Hepatic stellate cell (primary cell): ENCODE data around the gene KTN1.
A peak's percentile ranks its signal among the peaks of the same experiment; 100 is the strongest.

ENCODE experiments used
- DNase-seq: peaks from one replicate; pipeline ENCODE4 v3.0.0; 2011; ENCODE audit warnings: low spot score

KTN1 gene

DNA sequence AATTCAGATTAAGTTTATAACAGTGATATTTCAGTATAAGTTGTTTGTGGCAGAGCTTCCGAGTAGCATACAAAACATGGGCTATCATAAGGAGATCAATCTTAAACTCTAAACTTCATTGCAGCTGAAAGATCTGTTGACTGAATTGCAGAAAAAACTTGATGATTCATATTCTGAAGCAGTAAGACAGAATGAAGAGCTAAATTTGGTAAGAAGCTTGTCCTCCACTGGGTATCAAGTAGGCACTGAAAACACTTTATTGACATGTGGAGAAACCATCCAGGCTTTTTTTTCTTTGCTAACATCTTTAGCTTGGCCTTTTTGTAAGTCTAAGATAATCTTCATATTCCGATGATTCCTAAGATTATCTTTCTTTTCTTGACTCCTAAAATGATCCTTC lies 93.0 kb downstream of the KTN1 start:
- no peak for DNase-seq

DNA sequence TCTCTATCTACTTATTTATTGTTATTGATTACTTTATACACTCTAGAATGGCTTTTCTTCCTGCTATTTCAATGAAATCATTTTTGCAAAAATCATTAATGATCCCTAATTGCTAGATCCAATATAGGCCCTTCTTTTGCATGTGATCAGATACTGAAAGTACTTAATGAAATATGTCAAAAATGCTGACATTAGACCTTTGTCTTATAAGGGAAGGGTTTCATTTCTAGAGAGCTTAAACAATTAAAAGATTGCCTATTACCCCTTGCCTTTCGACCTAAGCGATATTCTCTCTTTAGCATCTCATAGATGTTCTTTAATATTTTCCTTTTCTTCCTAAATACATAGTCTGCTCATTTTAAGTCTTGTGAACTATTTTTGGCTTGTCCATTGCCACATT lies 101.1 kb downstream of the KTN1 start:
- DNase-seq, result no peak

- peak; percentile 11 for DNase-seq
Observed at GRCh38 chr14:55684956-55685584, 105.1 kb downstream of the KTN1 start.

DNA sequence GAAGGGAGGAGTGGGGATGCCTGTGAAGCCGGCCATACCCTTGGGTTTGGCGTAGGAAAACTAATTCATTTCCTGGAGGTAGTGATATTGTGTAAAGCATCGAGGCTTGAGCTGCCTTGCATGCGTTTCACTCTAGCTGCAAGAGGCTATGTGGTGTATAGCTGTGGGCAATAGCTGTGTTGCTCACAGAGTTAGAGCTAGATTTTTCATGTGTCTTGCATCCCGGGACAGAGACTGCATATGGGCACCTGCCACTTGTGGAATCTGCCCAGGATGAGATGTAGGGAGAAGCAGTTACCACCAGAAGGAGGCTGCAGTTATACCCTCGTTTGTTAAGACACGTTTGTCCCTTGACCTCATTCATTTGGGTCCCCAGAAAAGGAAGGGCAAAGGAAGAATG lies 106.7 kb downstream of the KTN1 start:
- DNase-seq, result no peak

DNA sequence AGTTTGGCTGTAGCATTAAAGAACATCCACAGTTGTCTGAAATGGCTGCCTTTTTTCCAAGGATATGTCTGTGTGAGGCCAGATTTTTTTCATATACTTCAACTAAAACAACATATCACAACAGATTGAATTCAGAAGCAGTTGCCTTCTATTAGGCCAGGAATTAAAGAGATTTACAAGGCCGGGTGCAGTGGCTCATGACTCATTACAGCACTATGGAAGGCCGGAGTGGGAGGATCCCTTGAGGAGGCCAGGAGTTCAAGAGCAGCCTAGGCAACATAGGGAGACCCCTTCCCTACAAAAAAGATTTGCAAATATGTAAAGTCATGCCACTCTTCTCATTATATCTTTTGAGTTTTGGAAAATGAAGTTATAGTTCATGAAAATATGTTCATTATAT lies 108.6 kb downstream of the KTN1 start:
- no peak for DNase-seq

GRCh38 chr14:55689981-55690871 lies 110.2 kb downstream of the KTN1 start:
- DNase-seq, result no peak

DNA sequence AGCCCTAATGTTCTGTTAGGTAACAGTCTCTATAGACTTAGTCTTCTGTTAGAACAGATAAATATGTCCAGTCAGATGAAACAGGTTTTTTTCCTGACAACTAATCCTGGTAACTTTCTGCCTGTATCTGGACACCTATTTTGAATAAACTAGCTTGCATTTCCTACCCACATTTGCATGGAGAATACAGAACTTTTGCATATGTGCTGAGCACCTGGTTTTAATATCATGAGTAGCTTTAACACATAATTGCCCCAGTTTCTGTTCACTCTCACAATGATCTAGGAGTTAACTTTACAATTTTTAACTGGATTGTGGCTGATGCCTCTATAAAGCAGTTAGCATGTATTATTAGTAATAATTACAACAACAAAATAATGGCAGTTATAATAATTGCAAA lies 111.7 kb downstream of the KTN1 start:
- no peak for DNase-seq

- no peak for DNase-seq
Observed at GRCh38 chr14:55693904-55694303, 113.9 kb downstream of the KTN1 start.

- DNase-seq, result no peak
Observed at GRCh38 chr14:55697414-55697861, 117.4 kb downstream of the KTN1 start.

DNA sequence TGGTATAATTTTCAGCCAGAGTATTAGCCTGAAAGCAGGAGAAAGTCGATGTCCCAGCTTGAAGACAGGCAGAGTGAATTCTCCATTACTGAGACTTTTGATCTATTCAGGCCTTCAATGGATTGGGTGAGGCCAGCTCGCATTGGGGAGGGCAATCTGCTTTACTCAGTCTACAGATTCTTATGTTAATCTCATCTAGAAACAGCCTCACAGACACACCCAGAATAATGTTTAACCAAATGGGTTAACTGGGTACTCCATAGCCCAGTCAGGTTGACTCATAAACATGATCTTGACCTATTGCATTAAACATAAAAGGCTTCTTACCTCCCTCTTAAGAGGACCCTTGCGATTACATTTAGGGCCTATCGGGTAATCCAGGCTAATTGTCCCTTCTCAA lies 118.0 kb downstream of the KTN1 start:
- DNase-seq, result no peak

DNA sequence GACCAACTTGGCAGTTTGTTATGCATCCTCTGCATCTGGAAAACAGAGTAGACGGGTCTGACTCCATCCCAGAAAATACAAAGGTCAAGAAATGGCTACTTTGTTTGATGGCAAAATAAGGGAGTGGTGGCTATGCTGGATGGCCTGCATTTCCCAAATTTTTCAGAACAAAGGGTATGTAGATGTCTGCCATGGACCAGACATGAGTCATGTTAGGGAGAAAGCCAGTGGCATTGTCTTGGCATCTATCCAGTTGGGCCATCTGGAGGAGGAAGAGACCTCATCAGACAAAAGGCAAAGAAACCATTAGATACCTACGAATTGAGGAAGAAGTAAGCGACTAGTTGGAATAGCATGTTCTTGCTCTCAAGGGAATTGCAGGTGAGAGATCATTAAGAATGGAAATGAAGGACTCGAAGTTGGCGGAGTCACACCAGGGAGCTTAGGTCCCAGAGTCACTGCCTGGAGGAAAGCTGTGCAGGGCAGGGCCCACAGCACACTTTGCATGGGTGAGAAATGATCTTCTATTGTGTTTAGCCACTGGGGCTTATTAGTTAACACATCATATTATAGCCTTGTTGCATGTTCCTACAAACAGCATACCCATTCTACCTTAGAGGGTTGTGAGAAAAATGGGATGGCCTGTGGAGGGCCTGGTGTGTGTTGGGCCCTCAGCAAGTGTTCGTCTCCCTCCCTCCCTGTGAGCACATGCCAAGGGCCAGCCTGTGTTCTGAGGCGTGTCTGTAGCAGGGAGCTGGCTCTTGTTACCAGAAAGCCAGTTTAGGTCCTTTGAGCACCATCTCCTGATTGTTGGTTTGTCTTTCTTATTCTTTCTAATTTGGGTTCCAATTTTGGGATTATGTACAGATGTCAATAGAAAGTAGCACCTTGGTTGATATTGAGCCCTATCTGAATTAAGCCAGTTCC lies 119.4 kb downstream of the KTN1 start:
- peak; percentile 15 for DNase-seq

- DNase-seq, result no peak
Observed at GRCh38 chr14:55701638-55702037, 121.6 kb downstream of the KTN1 start.

DNA sequence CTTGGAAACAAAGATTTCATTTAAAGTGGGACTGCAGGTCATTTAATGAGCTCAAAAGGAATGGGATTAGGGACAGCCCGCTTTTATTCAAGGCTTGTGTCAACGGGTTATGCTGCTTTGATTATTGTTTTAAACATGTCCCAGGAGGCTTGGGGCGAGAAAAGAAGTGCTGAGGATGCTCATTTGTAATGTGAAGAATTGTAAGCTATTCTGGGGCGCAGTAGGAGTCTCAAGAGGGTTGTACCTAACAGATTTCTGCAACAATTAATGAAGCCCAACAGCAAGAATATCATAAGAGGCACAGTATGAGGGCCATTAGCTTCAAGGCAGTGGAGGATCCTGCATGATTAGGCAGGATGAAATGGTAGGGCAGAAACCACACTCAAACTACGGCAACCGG lies 122.5 kb downstream of the KTN1 start:
- DNase-seq, result no peak

DNA sequence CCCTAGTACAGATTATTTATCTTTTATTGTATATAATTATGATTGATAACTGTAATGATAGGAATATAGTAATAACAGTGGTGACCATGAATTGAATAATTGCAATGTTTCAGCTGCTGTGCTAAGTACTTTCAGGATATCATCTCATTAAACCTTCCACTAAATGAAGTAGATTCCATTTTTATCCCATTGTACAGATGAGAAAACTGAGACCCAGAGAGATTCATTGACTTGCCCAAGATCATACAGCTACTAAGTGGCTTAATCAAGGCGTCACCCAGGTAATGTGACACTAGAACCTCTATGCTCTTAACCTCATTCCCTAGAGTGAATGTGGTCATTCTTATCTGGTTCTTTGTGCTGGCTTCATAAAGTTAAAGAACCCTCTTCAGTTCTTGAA lies 124.6 kb downstream of the KTN1 start:
- no peak for DNase-seq

GRCh38 chr14:55705651-55706364 lies 125.8 kb downstream of the KTN1 start:
- no peak for DNase-seq

GRCh38 chr14:55706365-55706684 lies 126.3 kb downstream of the KTN1 start:
- no peak for DNase-seq

DNA sequence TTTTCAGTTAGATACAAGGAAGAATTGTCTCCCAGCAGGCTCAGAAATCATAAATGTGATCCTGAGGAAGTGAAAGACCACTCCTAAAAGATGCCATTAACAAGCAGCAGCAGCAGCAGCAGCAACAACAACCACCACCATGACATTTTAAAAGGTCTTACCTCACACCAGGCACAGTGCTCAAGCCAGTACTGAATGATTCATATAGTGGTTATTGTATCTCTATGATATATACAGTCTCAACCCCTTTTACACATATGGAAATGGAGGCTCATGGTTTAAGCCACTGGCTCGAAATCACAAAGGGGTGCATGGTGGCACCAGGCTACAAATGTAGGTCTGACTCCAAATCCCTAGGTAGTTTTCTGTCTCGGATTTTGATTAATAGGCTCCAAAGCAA lies 126.9 kb downstream of the KTN1 start:
- no peak for DNase-seq

DNA sequence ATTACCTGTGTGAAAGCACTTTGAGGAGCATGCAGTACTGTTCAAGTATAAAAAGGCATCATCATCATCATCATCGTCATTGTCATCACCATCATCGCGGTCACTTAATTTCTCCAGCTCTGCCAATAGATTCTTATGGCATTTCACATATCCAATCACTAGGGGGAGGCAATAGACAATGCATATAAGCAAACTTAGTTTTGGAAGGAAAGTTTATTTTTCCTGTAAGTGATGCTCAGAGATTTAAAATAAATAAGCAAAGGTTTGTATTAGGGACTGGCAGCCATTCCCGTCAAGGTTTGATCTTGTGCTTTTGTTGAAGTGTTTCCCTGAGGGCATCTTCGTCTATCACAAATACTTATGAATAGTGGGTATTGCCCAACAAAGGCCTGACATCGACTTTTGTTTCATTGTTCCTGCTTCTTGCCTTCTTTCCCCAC lies 127.4 kb downstream of the KTN1 start:
- DNase-seq, result no peak

DNA sequence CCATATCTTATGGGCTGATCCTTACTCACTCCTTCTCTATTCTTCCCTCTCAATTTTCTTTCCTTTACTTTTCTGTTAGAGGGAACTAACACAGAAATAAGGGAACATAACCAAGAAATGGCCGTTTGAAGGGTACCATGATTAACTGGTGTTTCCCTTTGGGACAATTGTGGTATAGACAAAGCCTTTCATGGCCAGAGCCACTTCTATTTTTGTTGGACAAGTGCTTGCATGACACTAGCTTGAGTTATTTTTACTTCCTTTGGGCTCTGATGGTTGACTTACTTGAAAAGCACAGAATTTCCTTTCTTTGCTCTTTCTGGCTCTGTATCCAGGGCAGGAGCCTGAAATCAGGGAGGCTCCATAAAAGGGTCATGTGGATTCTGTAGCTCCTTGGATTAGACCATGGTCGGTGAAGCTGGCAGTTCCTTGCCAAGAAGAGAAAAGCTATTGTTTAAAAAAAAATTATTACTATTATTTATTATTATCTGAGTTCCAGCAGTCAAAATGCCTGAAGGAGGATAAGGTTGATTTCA lies 130.6 kb downstream of the KTN1 start:
- DNase-seq, result no peak

- peak; percentile 39 for DNase-seq
Observed at GRCh38 chr14:55711175-55711811, 131.3 kb downstream of the KTN1 start.

DNA sequence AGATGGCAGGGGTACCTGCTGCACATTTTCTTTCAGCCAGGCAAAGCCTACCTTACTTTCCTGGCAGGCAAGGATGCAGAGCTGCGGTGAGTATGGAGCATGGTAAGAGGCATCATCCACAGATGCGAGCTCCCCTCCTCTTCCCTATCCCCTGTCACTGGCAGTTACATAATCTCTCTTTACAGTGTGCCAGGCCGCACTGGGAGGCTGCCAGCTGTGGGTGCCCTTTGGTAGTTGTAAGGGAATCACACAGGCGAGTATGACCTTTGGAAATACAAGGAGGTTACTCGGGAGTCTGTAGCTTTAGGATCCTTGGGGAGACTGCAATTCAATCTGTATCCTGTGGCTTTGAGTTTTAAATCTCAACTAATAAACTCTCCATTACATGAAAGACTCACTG lies 132.5 kb downstream of the KTN1 start:
- DNase-seq, result no peak
